Measurements from ENCODE around the gene PODXL2. TPM values are rescaled to one million over a fixed set of nuclear protein-coding genes. Genes with fewer than 3 reads are reported as not detected.

Gene PODXL2
- total RNA-seq, 2 experiments from 2014 or later, result 1.3 to 1.7 TPM

DNA sequence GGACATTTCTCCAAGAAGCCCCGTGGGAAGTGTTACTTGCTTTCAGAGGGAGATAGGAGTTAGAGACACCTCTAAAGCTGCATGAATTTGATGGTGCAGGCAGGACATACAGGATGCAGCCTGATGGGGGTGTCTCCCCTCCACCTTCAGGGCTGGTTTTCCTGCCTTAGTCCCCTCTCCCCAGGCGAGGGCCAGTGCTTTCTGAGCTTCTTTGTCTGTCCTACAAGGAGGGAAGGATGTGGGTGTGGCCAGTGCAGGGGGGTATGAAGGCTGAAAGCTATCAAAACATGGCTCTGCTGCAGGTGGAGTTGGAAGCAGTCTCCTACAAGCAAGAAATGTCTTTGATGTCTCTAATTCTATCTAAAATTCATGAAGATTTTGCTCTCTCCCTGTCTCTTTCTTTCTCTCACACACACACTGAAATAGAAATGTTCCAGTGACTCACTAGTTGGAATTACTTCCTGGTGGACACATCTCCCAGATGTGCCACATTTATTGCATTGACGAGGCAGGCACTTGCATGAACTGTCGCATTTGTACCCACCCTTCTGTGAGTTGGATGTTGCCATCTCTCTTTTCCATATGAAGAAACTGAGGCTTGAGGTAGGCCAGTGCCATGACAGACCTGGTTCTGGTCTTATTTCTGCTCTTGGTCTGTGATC is 13.9 kb upstream of the PODXL2 start:
- DNase-seq, result no peak
- Mint-ChIP-seq H3K36me3 (peaks cover 71% of the 10 kb centered on the region), H3K9me3 (no peaks in the 10 kb centered on the region), H3K27ac (no peak overlapping the region), H3K27me3 (no peaks in the 10 kb centered on the region), H3K4me3 (no peak overlapping the region), H3K4me1 (peaks cover 3% of the 10 kb centered on the region)

DNA sequence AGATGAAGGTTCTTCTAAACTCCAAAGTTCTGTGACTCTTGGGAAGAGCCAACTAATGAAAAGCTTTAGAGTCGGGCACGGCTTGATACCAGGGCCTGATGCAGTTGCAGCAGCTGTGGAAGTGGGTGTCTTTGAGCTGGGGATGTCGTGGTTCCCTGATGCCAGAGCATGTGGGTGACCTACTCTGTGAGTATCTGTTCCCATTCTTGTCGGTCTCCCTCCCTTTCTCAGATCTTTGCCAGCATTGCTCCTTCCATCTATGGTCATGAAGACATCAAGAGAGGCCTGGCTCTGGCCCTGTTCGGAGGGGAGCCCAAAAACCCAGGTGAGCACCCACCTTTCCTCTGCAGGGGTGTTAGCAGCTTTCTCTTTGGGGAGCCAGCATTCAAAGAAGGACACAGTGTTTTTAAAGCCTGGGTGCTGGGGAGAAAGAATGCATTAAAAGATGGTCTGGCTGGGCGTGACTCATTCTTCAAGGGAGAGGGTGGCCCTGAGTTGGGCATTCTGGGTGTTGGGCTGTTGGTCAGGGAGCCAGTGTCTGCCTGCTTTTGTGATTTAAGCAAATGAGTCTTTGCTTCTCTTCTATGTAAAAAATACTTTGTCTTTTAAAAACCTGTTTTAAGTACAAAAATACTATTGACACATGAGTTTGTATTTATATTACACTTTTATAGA is 13.2 kb upstream of the PODXL2 start:
- DNase-seq, result no peak
- Mint-ChIP-seq H3K4me1 (peaks cover 3% of the 10 kb centered on the region), H3K36me3 (peaks cover 71% of the 10 kb centered on the region), H3K4me3 (no peak overlapping the region), H3K9me3 (no peaks in the 10 kb centered on the region), H3K27ac (no peak overlapping the region), H3K27me3 (no peaks in the 10 kb centered on the region)

DNA sequence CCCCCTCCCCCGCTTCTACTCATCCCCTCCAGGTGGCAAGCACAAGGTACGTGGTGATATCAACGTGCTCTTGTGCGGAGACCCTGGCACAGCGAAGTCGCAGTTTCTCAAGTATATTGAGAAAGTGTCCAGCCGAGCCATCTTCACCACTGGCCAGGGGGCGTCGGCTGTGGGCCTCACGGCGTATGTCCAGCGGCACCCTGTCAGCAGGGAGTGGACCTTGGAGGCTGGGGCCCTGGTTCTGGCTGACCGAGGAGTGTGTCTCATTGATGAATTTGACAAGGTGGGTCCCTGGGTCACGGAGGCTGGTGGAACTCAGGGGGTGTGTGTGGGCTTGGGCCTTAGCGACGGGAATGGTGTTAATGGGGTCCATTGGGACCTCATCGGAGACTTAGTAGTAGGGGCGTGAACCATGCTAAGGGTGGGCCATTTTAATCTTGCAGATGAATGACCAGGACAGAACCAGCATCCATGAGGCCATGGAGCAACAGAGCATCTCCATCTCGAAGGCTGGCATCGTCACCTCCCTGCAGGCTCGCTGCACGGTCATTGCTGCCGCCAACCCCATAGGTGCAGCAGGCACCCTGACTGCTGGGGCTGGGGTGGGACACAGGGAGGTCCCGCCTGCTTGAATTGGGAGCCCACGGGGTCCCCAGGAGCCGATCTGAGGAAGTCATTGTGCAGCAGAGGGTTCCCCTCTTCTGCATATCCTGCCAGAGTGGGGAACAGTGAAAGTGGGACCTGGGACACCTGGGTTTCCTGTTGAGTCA is 12.0 kb upstream of the PODXL2 start:
- H3K27me3 Mint-ChIP-seq, result no peaks in the 10 kb centered on the region
- H3K4me1 Mint-ChIP-seq, result peaks cover 3% of the 10 kb centered on the region
- no peak overlapping the region for H3K27ac Mint-ChIP-seq
- no peak overlapping the region for H3K4me3 Mint-ChIP-seq
- H3K36me3 Mint-ChIP-seq, result peaks cover 74% of the 10 kb centered on the region
- no peaks in the 10 kb centered on the region for H3K9me3 Mint-ChIP-seq
- no peak for DNase-seq

DNA sequence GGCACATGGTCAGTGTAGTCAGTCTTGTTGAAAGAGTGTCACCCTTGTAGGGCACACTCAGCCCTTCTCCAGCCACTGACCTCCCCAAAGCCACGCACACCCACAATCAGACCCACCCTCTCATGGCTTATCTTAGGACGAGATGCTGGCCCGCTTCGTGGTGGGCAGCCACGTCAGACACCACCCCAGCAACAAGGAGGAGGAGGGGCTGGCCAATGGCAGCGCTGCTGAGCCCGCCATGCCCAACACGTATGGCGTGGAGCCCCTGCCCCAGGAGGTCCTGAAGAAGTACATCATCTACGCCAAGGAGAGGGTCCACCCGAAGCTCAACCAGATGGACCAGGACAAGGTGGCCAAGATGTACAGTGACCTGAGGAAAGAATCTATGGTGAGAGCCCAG is 10.1 kb upstream of the PODXL2 start:
- H3K27me3 Mint-ChIP-seq, result no peaks in the 10 kb centered on the region
- H3K9me3 Mint-ChIP-seq, result no peaks in the 10 kb centered on the region
- H3K4me1 Mint-ChIP-seq, result peaks cover 3% of the 10 kb centered on the region
- H3K27ac Mint-ChIP-seq, result peak overlapping the region; percentile 13
- DNase-seq, result no peak
- H3K36me3 Mint-ChIP-seq, result peaks cover 75% of the 10 kb centered on the region
- no peak overlapping the region for H3K4me3 Mint-ChIP-seq

DNA sequence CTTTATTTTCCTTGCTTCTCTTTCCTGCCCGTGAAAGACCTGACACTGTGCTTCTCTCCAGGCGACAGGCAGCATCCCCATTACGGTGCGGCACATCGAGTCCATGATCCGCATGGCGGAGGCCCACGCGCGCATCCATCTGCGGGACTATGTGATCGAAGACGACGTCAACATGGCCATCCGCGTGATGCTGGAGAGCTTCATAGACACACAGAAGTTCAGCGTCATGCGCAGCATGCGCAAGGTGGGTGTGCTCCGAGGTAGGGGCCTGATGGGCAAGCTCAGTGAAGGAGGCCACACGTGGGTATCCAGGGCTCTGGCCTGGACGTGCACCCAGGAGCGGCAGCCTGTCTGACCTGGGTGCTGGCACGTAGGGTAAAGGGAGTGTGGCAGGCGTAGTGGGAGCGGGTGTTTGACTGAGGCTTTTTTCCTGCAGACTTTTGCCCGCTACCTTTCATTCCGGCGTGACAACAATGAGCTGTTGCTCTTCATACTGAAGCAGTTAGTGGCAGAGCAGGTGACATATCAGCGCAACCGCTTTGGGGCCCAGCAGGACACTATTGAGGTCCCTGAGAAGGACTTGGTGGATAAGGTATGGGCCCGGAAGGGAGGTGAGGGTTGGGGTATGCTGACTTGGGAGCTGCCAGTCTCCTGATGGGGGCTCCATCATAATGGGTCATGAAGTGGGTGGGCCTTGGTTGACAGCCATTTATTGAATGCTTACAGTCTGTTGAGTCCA is 8.2 kb upstream of the PODXL2 start:
- H3K4me1 Mint-ChIP-seq, result peaks cover 7% of the 10 kb centered on the region
- H3K36me3 Mint-ChIP-seq, result peaks cover 61% of the 10 kb centered on the region
- no peak overlapping the region for H3K27ac Mint-ChIP-seq
- H3K9me3 Mint-ChIP-seq, result no peaks in the 10 kb centered on the region
- H3K27me3 Mint-ChIP-seq, result peaks cover 3% of the 10 kb centered on the region
- no peak for DNase-seq
- H3K4me3 Mint-ChIP-seq, result no peak overlapping the region

DNA sequence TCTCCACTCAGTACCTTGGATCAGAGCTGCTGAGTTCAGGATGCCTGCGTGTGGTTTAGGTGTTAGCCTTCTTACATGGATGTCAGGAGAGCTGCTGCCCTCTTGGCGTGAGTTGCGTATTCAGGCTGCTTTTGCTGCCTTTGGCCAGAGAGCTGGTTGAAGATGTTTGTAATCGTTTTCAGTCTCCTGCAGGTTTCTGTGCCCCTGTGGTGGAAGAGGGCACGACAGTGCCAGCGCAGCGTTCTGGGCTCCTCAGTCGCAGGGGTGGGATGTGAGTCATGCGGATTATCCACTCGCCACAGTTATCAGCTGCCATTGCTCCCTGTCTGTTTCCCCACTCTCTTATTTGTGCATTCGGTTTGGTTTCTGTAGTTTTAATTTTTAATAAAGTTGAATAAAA is 7.0 kb upstream of the PODXL2 start:
- H3K9me3 Mint-ChIP-seq, result no peaks in the 10 kb centered on the region
- no peak overlapping the region for H3K27ac Mint-ChIP-seq
- DNase-seq, result no peak
- no peak overlapping the region for H3K4me3 Mint-ChIP-seq
- H3K4me1 Mint-ChIP-seq, result peaks cover 15% of the 10 kb centered on the region
- peaks cover 49% of the 10 kb centered on the region for H3K36me3 Mint-ChIP-seq
- H3K27me3 Mint-ChIP-seq, result peaks cover 7% of the 10 kb centered on the region

DNA sequence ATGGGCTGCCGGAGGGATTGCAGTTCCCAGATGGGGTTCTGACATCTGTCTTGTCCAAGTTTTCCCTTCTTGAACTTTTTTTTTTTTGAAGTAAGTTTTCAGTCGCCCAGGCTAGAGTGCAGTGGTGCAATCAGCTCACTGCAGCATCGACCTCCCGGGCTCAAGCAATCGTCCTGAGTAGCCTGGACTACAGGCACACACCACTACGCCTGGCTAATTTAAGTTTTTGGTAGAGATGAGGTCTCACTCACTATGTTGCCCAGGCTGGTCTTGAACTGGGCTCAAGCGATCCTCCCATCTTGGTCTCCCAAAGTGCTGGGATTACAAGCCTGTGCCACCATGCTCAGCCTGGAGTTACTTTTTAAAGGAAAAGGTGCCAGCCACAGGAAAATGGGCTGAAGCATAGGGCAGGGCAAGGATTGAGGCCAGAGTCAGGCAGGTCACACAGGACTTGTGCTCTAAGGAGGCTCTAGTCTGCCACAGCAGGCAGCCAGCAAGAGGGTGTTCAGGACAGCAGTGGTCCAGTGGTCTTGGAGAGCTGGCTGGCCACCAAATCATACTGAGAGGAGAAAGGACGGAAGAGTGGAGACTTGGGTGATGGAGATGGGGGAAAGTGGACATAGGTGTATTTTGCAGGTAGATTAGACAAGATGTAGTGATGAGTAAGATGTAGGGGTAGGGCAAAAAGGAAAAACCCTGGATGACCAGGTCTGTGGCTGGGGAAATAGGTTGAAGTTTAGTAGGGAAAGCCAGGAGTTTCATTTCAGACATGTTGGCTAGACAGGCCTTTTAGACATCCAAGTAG is 6.0 kb upstream of the PODXL2 start:
- H3K36me3 Mint-ChIP-seq, result peaks cover 41% of the 10 kb centered on the region
- peak overlapping the region; percentile 13 for H3K27ac Mint-ChIP-seq
- peaks cover 16% of the 10 kb centered on the region for H3K27me3 Mint-ChIP-seq
- no peak overlapping the region for H3K4me3 Mint-ChIP-seq
- no peaks in the 10 kb centered on the region for H3K9me3 Mint-ChIP-seq
- DNase-seq, result no peak
- peaks cover 17% of the 10 kb centered on the region for H3K4me1 Mint-ChIP-seq

DNA sequence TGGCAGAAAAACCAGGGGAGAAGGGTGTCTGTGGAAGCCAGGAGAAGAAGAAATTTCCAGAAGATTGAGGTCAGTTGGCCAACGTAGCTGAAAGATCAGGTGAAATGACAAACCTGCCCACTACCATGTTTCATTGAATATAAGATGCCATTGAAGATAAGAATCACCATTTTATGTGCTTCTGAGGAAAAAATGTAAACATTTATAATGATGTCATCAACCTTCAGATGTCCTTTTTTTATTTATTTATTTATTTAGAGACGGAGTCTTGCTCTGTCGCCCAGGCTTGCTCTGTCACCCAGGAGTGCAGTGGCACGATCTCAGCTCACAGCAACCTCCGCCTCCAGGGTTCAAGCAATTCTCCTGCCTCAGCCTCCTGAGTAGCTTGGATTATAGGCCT is 4.9 kb upstream of the PODXL2 start:
- H3K4me1 Mint-ChIP-seq, result peaks cover 17% of the 10 kb centered on the region
- H3K27me3 Mint-ChIP-seq, result peaks cover 25% of the 10 kb centered on the region
- H3K27ac Mint-ChIP-seq, result no peak overlapping the region
- no peak for DNase-seq
- H3K36me3 Mint-ChIP-seq, result peaks cover 30% of the 10 kb centered on the region
- H3K9me3 Mint-ChIP-seq, result no peaks in the 10 kb centered on the region
- no peak overlapping the region for H3K4me3 Mint-ChIP-seq

DNA sequence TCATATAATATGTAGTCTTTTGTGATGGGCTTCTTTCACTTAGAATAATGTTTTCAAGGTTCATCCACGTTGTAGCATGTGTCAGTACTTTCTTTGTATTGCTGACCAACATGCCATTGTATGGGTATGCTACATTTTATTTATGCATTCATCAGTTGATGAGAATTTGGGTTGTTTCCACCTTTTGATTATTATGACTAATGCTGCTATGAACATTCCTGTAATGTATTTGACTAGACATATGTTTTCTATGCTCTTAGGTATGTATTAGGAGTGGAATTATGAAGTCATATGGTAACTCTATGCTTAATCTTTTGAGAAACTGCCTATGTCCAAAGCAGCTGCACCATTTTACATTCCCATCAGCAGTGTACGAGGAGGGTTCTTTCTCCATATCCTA is 3.2 kb upstream of the PODXL2 start:
- Mint-ChIP-seq H3K36me3 (peaks cover 21% of the 10 kb centered on the region), H3K4me1 (peaks cover 27% of the 10 kb centered on the region), H3K27me3 (peaks cover 37% of the 10 kb centered on the region), H3K9me3 (no peaks in the 10 kb centered on the region), H3K27ac (no peak overlapping the region), H3K4me3 (no peak overlapping the region)
- no peak for DNase-seq

DNA sequence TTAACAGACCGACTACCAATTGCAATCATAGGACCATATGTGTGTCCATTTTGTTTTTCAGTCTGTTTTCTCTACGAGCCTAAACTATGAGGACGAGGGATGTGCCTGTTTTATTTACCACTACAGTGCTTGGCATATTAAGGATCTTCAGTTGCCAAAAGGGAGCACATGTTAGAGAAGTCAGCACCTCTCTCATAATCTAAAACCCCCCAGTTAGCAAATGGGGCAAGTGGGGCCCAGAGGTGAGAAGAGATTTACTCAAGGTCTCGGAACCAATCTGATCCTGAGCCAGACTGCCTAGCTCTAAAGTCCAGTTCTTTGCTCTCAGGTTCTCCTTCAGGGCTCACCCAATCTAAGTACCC is 578 bp upstream of the PODXL2 start:
- Mint-ChIP-seq H3K36me3 (peaks cover under 1% of the 10 kb centered on the region), H3K27ac (no peak overlapping the region), H3K4me3 (peak overlapping the region; percentile 30), H3K27me3 (peaks cover 47% of the 10 kb centered on the region), H3K9me3 (no peaks in the 10 kb centered on the region), H3K4me1 (peaks cover 27% of the 10 kb centered on the region)
- no peak for DNase-seq

DNA sequence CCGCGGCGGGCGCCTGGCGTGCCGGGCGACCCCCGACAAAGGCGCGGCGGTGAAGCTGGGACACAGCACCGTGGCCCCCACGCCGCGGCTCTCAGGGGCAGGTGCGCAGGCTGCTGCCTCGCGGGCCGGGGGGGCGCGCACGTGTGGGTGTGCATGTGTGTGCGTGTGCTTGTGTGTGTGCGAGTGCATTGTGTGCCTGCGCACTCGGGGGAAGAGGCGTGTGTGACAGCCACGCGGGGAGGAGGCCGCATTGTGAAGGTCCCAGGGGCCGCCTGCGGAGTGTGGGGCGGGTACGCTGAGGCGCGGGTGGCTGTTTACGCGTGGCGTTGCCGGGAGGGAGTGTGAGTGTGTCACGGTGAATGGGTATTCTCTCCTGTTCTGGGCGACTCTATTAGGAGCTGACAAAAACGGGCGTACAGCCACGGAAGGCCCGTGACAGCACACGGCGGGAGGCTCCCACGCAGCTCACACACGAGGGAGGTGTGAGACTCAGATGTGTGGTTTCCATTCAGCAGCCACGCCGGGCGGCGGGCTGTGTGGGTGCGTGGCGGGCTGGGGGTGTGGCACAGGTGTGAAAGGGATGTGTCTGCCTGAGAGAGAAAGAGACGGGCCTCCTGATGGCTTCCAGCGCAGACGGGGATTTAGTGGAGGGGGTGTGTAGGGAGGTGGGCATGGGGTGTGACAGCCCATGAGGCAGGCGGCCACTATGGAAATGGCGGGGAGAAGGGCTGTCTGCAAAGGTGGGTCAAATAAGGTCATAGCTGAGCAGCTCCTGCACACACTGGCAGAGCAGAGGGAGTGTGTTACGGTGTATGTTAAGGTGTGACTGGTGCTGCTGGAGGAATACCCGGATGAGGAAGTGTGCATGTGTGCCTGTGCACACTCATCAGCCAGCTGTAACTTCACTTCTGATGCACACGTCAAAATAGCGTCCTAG is 750 bp downstream of the PODXL2 start:
- Mint-ChIP-seq H3K4me3 (peak overlapping the region; percentile 68), H3K9me3 (no peaks in the 10 kb centered on the region), H3K36me3 (no peaks in the 10 kb centered on the region), H3K27ac (peak overlapping the region; percentile 13), H3K4me1 (peaks cover 27% of the 10 kb centered on the region), H3K27me3 (peaks cover 54% of the 10 kb centered on the region)
- DNase-seq, result peak; percentile 39

DNA sequence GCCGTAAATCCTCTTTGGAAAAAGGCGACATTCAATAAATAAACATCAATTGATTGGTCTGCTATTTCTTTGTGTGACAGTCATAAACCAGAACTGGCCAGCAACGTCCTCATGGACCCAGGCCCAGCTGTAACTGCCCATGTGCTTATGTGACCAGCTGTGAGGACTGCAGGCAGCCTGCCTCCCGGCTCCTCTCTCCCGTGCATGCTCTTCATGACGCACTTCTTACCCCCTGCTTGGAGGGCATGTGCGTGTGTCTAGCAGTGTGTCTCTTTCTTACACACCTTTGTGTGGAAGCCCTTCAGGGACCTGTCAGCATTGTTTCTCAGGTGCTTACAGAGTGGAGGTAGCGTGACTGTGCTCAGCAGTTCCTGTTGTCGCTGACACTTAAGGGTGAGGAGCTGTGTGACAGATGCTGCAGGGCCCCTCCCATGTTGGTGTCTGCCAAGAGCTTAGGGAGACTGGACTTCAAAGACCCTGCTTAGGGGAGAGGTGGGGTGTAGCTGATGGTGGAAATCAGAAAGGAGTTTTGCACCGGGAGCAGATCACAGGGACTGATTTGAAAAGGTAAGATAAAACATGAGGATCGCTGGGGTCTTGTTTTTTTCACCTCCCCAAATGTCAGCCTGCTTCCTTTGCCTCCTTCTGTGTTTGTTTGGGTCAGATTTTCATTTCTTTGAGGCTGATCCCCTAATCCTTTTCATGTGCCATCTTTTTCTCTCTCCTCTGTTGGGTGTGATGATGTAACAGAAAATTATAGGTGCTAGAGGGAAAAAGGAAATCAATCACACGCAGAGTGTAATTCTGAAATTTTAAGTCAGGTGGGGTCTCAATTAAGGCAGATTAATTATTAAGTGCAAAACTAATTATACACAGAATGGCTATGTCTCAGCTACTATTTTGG is 2.1 kb downstream of the PODXL2 start:
- Mint-ChIP-seq H3K27me3 (peaks cover 58% of the 10 kb centered on the region), H3K4me3 (no peak overlapping the region), H3K4me1 (peaks cover 21% of the 10 kb centered on the region), H3K36me3 (no peaks in the 10 kb centered on the region), H3K9me3 (no peaks in the 10 kb centered on the region), H3K27ac (no peak overlapping the region)
- no peak for DNase-seq
